Skeletal muscle tissue (tissue), 4 donors: ENCODE measurements around the gene BAIAP2L2. TPM values are rescaled to one million over a fixed set of nuclear protein-coding genes. Genes with fewer than 3 reads are reported as not detected.
A peak's percentile ranks its signal among the peaks of the same experiment; 100 is the strongest.
"Not testable (repeated sequence)": the region's sequence is repeated elsewhere in the genome, so short reads cannot be mapped to it uniquely, and the experiment has no call there.

Experiments
- H3K27ac ChIP-seq: one replicate; pipeline ENCODE4 v1.7.0; 2013; ENCODE audit warnings: mild to moderate bottlenecking, low read depth, low read length, inconsistent platforms
- H3K27me3 ChIP-seq, 3 donors: one replicate each; pipeline ENCODE4 v1.7.0; 2013; ENCODE audit warnings: low read length in 3 of 3; ENCODE audit not compliant: control insufficient read depth in 3 of 3, insufficient read depth in 3 of 3
- H3K36me3 ChIP-seq, 3 donors: one replicate each; pipeline ENCODE4 v1.7.0; 2013; ENCODE audit warnings: low read length in 3 of 3; ENCODE audit not compliant: control insufficient read depth in 3 of 3, insufficient read depth in 3 of 3
- H3K4me1 ChIP-seq, 3 donors: one replicate each; pipeline ENCODE4 v1.7.0; 2013; ENCODE audit warnings: low read length in 3 of 3, mild to moderate bottlenecking in 3 of 3; ENCODE audit not compliant: control insufficient read depth in 3 of 3, insufficient read depth in 3 of 3
- H3K4me3 ChIP-seq, 3 donors: one replicate each; pipeline ENCODE4 v1.7.0; 2013; ENCODE audit warnings: low read length in 3 of 3
- H3K9ac ChIP-seq, 3 donors: one replicate each; pipeline ENCODE4 v1.7.0; 2013; ENCODE audit warnings: low read length in 3 of 3, mild to moderate bottlenecking in 3 of 3, moderate library complexity in 2 of 3, low read depth in 1 of 3
- H3K9me3 ChIP-seq, 3 donors: one replicate each; pipeline ENCODE4 v1.7.0; 2013; ENCODE audit warnings: low read length in 3 of 3; ENCODE audit not compliant: control insufficient read depth in 3 of 3
- total RNA-seq: library from RNA; depleted of rRNA; stranded (reverse); fragments of >200 nt; gene quantifications from one replicate; pipeline ENCODE4 v1.2.3, GENCODE V29; 2014
- donor health status: Osteomylitis.

BAIAP2L2 gene
- total RNA-seq, 1 donor from 2014 or later = not detected

DNA sequence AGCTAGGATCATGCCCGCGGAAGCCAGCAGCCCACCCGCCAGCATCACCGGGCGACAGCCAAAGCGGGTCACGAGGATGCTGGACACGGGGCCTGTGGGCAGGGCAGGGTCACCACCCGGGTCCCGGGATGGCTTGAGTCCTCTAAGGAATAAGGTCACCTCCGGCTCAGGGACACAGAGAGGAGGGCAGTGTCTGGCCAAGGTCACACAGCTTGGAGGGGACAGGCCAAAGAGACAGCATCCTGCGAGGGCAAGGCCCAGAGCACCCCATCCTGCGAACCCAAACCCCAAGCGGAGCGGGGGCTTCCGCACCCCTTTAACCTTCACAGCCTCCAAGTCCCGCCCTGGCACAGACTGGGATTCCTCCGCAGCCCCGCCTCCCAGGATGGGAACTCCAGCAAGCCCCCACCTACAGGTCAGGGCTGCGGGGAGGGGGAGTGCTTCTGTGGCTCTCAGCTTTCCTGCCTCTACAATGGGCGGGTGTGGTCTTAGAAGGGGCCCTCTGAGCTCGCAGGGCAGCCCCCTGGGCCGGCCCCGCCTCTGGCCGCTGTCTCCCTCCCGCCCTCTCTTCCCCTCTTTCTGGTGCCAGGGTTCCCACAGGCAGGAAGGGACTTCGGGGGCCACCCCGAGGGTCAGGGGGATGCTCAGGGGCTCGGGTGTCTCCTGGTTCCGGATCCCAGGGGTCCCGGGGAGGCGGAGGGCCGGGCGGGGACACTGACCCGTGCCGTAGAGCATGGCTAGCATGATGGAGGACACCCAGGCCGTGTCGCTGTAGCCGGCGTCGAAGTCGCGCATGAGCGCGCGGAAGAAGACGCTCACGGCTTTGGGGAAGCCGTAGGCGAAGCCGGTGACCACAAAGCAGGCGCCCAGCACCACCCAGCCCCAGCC, 28.3 kb downstream of the BAIAP2L2 start:
- no peaks in the 10 kb centered on the region for H3K9me3 ChIP-seq
- H3K4me3 ChIP-seq = peak overlapping the region; percentile 2 to 70 (median 5)
- no peak overlapping the region for H3K27ac ChIP-seq
- peak overlapping the region in 1 of 3 donors; percentile 68 for H3K9ac ChIP-seq
- peaks cover 0 to 2% (median under 1%) of the 10 kb centered on the region in 3 donors for H3K36me3 ChIP-seq
- peaks cover 12 to 16% (median 13%) of the 10 kb centered on the region in 3 donors for H3K4me1 ChIP-seq
- peaks cover 15 to 30% (median 23%) of the 10 kb centered on the region in 3 donors for H3K27me3 ChIP-seq

DNA sequence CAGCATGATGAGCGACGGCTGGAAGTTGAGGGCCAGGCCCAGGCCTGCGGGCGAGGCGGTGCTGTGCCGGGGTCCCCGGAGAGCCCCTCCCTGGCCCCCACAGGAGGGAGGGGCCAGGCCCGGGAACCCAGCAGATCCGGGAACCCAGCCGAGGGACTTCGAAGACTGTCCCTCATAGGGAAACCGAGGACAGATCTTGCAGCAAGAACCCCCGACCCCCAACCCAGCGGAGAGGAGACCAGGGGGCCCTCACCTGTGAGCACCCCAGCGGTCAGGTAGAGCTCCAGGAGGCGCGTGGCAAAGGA, 28.9 kb downstream of the BAIAP2L2 start:
- peaks cover 15 to 30% (median 23%) of the 10 kb centered on the region in 3 donors for H3K27me3 ChIP-seq
- H3K36me3 ChIP-seq = peaks cover 0 to 2% (median 0%) of the 10 kb centered on the region in 3 donors
- H3K4me3 ChIP-seq = peak overlapping the region; percentile 2 to 70 (median 68)
- H3K9ac ChIP-seq = peak overlapping the region in 1 of 3 donors; percentile 68
- no peak overlapping the region for H3K27ac ChIP-seq
- no peaks in the 10 kb centered on the region for H3K9me3 ChIP-seq
- H3K4me1 ChIP-seq = peaks cover 12 to 16% (median 13%) of the 10 kb centered on the region in 3 donors

DNA sequence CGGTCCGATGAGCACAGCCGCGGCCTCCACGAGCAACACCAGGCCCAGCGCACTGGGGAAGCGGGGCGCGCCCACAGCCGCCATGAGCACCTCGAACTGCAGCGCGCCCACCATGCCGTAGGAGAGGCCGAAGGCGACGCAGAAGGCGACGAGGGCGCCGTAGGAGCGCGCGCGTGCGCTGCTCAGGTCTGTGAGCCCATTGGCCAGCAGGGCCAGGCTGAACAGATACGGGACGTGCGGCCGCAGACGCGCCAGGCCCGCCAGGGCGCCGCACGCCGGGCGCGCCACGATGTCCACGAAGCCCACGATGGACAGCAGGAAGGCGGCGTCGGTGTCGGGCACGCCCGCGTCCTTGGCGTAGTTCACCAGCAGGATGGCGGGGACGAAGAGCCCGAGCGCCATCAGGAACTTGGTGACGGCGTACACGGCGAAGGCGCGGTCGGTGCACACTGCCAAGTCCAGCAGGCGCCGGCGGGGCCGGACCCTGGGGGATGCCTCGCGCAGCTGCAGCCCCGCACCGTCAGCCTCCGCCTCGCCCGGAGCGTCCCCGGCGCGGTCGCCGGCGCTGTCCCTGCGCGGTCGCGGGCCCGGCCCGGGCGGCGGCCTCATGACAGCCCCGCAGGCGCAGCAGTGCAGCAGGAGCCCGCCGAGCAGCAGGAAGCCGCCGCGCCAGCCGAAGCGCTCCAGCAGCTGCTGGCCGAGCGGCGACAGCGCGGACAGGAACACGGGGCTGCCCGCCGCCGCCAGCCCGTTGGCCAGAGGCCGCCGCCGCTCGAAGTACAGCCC, 29.4 kb downstream of the BAIAP2L2 start:
- Histone ChIP-seq H3K4me3 (peak overlapping the region; percentile 56 to 70 (median 68)), H3K27ac (no peak overlapping the region), H3K9ac (peak overlapping the region in 1 of 3 donors; percentile 68), H3K27me3 (peaks cover 15 to 30% (median 23%) of the 10 kb centered on the region in 3 donors), H3K4me1 (peaks cover 12 to 16% (median 13%) of the 10 kb centered on the region in 3 donors), H3K9me3 (no peaks in the 10 kb centered on the region), H3K36me3 (peaks cover 0 to 2% (median 0%) of the 10 kb centered on the region in 3 donors)

DNA sequence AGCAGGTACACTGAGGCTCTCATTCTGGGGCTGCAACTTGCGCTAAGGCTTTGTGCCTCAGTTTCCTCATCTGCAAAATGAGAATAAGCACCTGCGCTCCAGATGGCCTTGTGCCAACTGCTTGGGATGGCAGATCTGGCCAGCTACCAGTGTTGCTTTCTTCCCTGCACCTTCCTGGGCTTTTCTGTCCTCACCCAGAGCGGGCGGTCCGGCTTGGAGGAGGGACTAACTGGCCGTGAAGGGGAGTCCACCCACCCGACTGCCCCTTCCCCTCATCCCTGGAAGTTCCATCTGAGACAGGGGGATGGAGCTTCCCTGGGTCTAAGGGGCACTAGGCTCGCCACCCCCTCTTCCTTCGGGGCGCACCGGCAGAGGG, 30.0 kb downstream of the BAIAP2L2 start:
- Histone ChIP-seq H3K4me1 (peaks cover 12 to 16% (median 13%) of the 10 kb centered on the region in 3 donors), H3K9ac (no peak overlapping the region), H3K9me3 (no peaks in the 10 kb centered on the region), H3K36me3 (peaks cover 0 to 2% (median 0%) of the 10 kb centered on the region in 3 donors), H3K27ac (no peak overlapping the region), H3K4me3 (peak overlapping the region in 2 of 3 donors; percentile 68 to 70), H3K27me3 (peaks cover 15 to 30% (median 23%) of the 10 kb centered on the region in 3 donors)

DNA sequence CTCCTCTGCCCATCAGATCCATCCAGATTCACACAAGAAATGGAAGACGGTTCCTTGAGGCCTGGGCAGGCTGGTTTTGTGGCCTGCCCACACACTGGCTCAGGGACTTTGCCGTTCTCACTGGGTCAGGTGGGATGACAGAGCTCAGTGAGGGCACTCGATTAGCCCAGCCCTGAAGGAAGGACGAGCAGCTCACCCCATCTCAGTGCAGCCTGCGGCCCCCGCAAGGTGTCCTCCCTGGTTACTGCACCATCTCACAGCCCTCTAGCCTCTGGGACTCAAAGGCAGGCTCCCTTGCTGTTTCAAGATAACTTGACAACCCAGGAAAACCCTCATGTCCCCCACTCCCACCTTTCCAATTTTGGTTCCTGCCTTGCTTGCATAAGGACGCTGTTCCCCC, 30.7 kb downstream of the BAIAP2L2 start:
- Histone ChIP-seq H3K27me3 (peaks cover 15 to 30% (median 23%) of the 10 kb centered on the region in 3 donors), H3K9ac (no peak overlapping the region), H3K4me1 (peaks cover 12 to 16% (median 13%) of the 10 kb centered on the region in 3 donors), H3K36me3 (peaks cover 4 to 7% (median 5%) of the 10 kb centered on the region in 3 donors), H3K27ac (no peak overlapping the region), H3K9me3 (no peaks in the 10 kb centered on the region), H3K4me3 (no peak overlapping the region)

DNA sequence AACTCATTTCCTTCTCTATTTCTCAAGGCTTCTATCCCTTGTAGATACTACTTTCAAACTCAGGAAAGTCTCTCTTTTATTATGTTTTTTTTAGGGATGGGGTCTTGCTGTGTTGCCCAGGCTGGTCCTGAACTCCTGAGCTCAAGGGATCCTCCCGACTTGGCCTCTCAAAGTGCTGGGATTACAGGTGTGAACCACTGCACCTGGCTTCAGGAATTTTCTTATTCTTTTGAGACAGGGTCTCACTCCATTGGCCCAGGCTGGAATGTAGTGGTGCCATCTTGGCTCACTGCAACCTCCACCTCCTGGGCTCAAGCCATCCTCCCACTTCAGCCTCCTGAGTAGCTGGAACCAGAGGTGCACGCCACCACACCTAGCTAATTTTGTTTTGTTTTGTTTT, 31.3 kb downstream of the BAIAP2L2 start:
- H3K4me3 ChIP-seq, H3K9ac ChIP-seq, H3K9me3 ChIP-seq, H3K27ac ChIP-seq: not testable (repeated sequence)
- peaks cover 15 to 30% (median 23%) of the 10 kb centered on the region in 3 donors for H3K27me3 ChIP-seq
- H3K4me1 ChIP-seq = peaks cover 12 to 16% (median 13%) of the 10 kb centered on the region in 3 donors
- H3K36me3 ChIP-seq = peaks cover 6 to 11% (median 8%) of the 10 kb centered on the region in 3 donors

DNA sequence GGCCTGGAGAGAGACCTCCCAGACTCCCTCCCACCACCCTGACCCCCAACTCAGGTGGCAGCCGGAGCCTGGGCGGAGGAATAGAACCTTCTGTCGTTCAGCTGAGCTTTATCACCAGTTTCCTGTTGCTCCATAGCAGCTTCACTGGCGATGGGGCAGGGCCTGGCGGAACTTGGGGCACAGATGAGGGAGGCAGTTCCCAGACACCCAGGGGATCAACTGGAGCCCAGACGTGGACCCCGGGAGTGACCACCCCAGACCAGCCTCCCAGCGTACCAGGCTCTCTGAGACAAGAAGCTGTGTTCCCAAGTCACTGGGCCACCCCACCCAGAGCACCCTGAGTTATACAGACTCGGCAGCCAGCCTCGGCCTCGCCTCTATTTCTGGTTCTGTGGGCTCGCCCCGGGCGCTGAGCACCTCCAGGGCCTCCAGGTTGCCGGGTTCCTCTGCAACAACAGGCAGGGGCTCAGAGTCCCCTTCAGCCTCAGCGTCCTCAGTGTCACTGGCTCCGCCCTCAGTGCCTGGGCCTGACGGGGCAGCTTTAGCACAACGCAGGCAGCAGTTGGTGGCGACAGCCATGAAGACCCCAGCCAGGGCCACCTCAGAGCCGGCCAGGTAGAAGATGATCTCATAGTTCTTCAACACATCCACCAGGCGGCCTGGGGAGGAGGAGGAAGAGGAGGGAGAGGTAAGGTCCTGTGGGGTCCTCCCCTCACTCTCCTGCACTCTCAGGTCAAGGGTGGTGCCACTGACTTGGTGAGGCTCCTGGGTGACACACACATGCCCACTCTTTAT, 32.2 kb downstream of the BAIAP2L2 start:
- no peaks in the 10 kb centered on the region for H3K9me3 ChIP-seq
- H3K9ac ChIP-seq = no peak overlapping the region
- H3K4me3 ChIP-seq = no peak overlapping the region
- H3K36me3 ChIP-seq = peaks cover 8 to 18% (median 14%) of the 10 kb centered on the region in 3 donors
- peaks cover 15 to 27% (median 21%) of the 10 kb centered on the region in 3 donors for H3K27me3 ChIP-seq
- H3K4me1 ChIP-seq = peaks cover 12 to 16% (median 13%) of the 10 kb centered on the region in 3 donors
- no peak overlapping the region for H3K27ac ChIP-seq

DNA sequence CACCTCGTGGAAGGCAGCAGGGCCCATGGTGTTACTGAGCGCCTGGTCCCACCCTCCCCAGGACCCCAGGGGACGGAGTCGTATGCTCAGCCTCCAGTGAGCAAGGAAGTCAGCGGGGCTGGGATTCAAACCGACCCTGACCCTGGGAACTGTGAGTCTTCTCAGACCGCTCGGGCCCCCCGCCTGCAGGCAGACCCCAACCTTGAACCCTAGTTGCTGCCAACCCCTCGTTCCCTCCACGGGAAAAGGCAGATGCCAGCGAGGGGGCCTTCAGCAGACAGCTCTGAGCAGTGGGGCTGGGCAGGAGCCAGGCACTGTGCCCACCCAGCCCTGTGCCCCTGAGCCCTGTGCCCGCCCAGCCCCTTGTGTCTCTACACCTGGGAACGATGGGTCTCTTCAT, 32.9 kb downstream of the BAIAP2L2 start:
- Histone ChIP-seq H3K4me3 (no peak overlapping the region), H3K4me1 (peaks cover 12 to 16% (median 13%) of the 10 kb centered on the region in 3 donors), H3K27me3 (peaks cover 12 to 21% (median 15%) of the 10 kb centered on the region in 3 donors), H3K9me3 (no peaks in the 10 kb centered on the region), H3K27ac (no peak overlapping the region), H3K36me3 (peaks cover 13 to 24% (median 20%) of the 10 kb centered on the region in 3 donors), H3K9ac (no peak overlapping the region)

DNA sequence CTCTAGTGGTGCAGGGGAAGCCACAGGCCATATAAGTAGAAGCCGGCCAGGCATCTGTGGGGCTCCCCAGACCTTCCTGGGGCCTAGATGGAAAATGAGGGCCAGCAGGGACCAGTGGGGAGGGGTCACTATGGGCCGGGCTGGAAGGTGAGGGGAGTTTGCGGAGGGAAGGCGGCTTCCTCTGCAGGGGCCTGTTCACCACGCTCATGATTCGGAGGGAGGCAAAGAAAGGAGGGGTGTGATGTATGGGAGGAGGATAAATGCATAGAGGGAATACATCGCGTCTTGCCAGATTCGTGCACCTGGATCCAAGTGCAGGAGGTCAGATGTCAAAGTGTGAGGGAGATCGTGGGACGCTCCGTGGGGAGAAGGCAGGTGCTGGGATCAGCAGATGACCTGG, 33.4 kb downstream of the BAIAP2L2 start:
- Histone ChIP-seq H3K27ac (no peak overlapping the region), H3K36me3 (peaks cover 15 to 27% (median 23%) of the 10 kb centered on the region in 3 donors), H3K9me3 (no peaks in the 10 kb centered on the region), H3K4me1 (peaks cover 12 to 14% (median 14%) of the 10 kb centered on the region in 3 donors), H3K27me3 (peaks cover 7 to 16% (median 14%) of the 10 kb centered on the region in 3 donors), H3K9ac (no peak overlapping the region), H3K4me3 (no peak overlapping the region)
